OCI-LY1 (cell line): ENCODE results near the gene CDKN2AIPNL.

Experiments used
- H2AFZ ChIP-seq: fragments of 200-600 bp; sonication (generic), shearing (Covaris generic); 2 replicates; pipeline ENCODE4 v1.6.0; 2014; ENCODE audit warnings: antibody characterized with exemption, mild to moderate bottlenecking, low read length
- H3F3A ChIP-seq: fragments of 200-600 bp; sonication (generic), shearing (Covaris generic); 2 replicates; pipeline ENCODE4 v1.6.0; 2014; ENCODE audit warnings: mild to moderate bottlenecking, antibody characterized with exemption, low read length, moderate library complexity; ENCODE audit not compliant: insufficient read depth
- H3K27ac ChIP-seq: fragments of 200-600 bp; sonication (generic); 2 replicates; pipeline ENCODE4 v1.5.1; 2014; ENCODE audit warnings: low read length, mixed run types, mild to moderate bottlenecking, low read depth; ENCODE audit not compliant: poor library complexity, severe bottlenecking
- H3K27me3 ChIP-seq: fragments of 200-600 bp; sonication (generic); 2 replicates; pipeline ENCODE4 v1.6.0; 2014; ENCODE audit warnings: antibody characterized with exemption, mild to moderate bottlenecking, low read length, moderate library complexity; ENCODE audit not compliant: insufficient read depth
- H3K36me3 ChIP-seq: fragments of 200-600 bp; sonication (generic); 2 replicates; pipeline ENCODE4 v1.6.1; 2014; ENCODE audit warnings: mild to moderate bottlenecking, antibody characterized with exemption, low read length, moderate library complexity, mixed read lengths; ENCODE audit not compliant: insufficient read depth
- H3K4me1 ChIP-seq: fragments of 200-600 bp; sonication (generic); 2 replicates; pipeline ENCODE4 v1.5.1; 2014; ENCODE audit warnings: mild to moderate bottlenecking, low read length, moderate library complexity; ENCODE audit not compliant: insufficient read depth, severe bottlenecking
- H3K4me2 ChIP-seq: fragments of 200-600 bp; sonication (generic), shearing (Covaris generic); 2 replicates; pipeline ENCODE4 v1.6.1; 2014; ENCODE audit warnings: low read length
- H3K4me3 ChIP-seq: fragments of 200-600 bp; sonication (generic); 2 replicates; pipeline ENCODE4 v1.5.1; 2014; ENCODE audit warnings: low read length, low read depth, mild to moderate bottlenecking, mixed read lengths; ENCODE audit not compliant: poor library complexity, severe bottlenecking
- H3K79me2 ChIP-seq: fragments of 200-600 bp; shearing (Covaris generic); 2 replicates; pipeline ENCODE4 v1.6.1; 2016; ENCODE audit warnings: mixed run types, low read length, mixed read lengths; ENCODE audit not compliant: insufficient read depth
- H3K9ac ChIP-seq: fragments of 200-600 bp; sonication (generic), shearing (Covaris generic); 2 replicates; pipeline ENCODE4 v1.6.1; 2014; ENCODE audit warnings: mild to moderate bottlenecking, low read length, mixed read lengths
- H3K9me2 ChIP-seq: fragments of 200-600 bp; sonication (generic), shearing (Covaris generic); 2 replicates; pipeline ENCODE4 v1.6.1; 2014; ENCODE audit warnings: low read depth, mild to moderate bottlenecking, low read length, mixed read lengths
- H3K9me3 ChIP-seq: fragments of 200-600 bp; shearing (Covaris generic); 2 replicates; pipeline ENCODE4 v1.6.1; 2014; ENCODE audit warnings: low read length, mixed read lengths
- H4K20me1 ChIP-seq: fragments of 200-600 bp; sonication (generic), shearing (Covaris generic); 2 replicates; pipeline ENCODE4 v1.6.0; 2016; ENCODE audit warnings: mild to moderate bottlenecking, low read length; ENCODE audit not compliant: insufficient read depth
- CTCF ChIP-seq: fragments of 200-600 bp; sonication (generic), shearing (Covaris generic); IDR thresholded peaks from 2 replicates; pipeline ENCODE4 v1.5.1; 2017; ENCODE audit warnings: mild to moderate bottlenecking, antibody characterized with exemption, low read length, moderate library complexity, mixed read lengths
- EZH2 ChIP-seq: fragments of 200-600 bp; sonication (generic), shearing (Covaris generic); IDR thresholded peaks from 2 replicates; pipeline ENCODE4 v1.8.0; 2017; ENCODE audit warnings: borderline replicate concordance, mixed run types, mild to moderate bottlenecking, antibody characterized with exemption, low read length, moderate library complexity, mixed read lengths

CDKN2AIPNL gene

DNA sequence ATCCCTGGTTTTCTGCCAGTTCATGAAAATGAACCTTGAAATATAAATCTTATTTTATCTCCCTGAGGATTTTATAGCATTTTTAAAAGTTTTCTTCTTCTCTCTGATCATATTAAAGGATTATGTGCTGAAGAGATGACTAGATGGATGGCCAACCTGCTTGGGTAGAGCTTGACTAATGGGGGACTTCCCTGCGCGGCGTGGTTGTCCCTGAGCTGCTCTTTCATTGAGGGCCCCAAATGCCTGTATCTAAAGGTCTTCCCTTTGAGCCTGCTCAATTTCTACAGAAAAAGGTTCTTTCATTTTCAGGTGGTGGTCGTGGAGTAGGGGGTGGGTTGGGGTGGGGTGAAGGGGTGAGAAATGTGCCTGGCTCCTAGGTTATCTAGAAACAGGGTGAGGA, 20.5 kb upstream of the CDKN2AIPNL start:
- no peak overlapping the region for H2AFZ ChIP-seq
- no peaks in the 10 kb centered on the region for H3K9me2 ChIP-seq
- no peak overlapping the region for H3K4me3 ChIP-seq
- H3K4me1 ChIP-seq = peaks cover 8% of the 10 kb centered on the region
- H3F3A ChIP-seq = no peaks in the 10 kb centered on the region
- no peaks in the 10 kb centered on the region for H3K79me2 ChIP-seq
- no peak overlapping the region for H3K9ac ChIP-seq
- peaks cover 9% of the 10 kb centered on the region; the same call in 1 of the 2 replicates for H3K27me3 ChIP-seq
- H3K36me3 ChIP-seq = no peaks in the 10 kb centered on the region
- TF ChIP-seq CTCF (no peak), EZH2 (no peak)
- no peaks in the 10 kb centered on the region for H4K20me1 ChIP-seq
- no peaks in the 10 kb centered on the region for H3K9me3 ChIP-seq
- H3K27ac ChIP-seq = no peak overlapping the region
- H3K4me2 ChIP-seq = no peak overlapping the region

- Histone ChIP-seq H3K9me2 (no peaks in the 10 kb centered on the region), H3F3A (no peaks in the 10 kb centered on the region), H3K4me2 (no peak overlapping the region), H3K4me3 (no peak overlapping the region), H3K9me3 (no peaks in the 10 kb centered on the region), H3K27me3 (peaks cover 9% of the 10 kb centered on the region; the same call in 1 of the 2 replicates), H3K4me1 (no peaks in the 10 kb centered on the region), H4K20me1 (no peaks in the 10 kb centered on the region), H2AFZ (no peak overlapping the region), H3K79me2 (no peaks in the 10 kb centered on the region), H3K27ac (no peak overlapping the region), H3K36me3 (no peaks in the 10 kb centered on the region), H3K9ac (no peak overlapping the region)
- no peak for TF ChIP-seq CTCF
These were observed 18.4 kb upstream of the CDKN2AIPNL start for GRCh38 chr5:134430001-134430569.

DNA sequence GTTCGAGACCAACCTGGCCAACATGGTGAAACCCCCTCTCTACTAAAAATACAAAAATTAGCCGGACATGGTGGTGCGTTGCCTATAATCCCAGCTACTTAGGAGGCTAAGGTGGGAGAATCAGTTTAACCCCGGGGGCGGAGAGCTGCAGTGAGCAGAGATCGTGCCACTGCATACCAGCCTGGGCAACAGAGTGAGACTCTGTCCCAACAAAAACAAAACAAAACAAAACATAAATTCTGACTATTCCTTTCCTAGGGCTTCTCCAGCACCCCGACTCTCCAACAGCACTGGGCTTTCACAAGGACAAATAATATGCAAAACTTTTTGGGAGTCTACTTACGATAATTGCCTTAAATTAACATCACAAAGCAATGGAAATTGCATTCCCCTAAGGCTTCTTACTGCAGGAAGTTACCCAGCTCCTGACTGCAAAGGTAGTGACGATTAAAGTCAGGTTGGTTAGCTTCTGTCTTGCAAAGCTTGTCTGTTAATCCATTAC, 15.9 kb upstream of the CDKN2AIPNL start:
- H3K9ac ChIP-seq = no peak overlapping the region
- H3K36me3 ChIP-seq = no peaks in the 10 kb centered on the region

More for the DNA sequence above, 15.9 kb upstream of the CDKN2AIPNL start:
- Histone ChIP-seq H3K27me3 (peaks cover 4% of the 10 kb centered on the region; the same call in 1 of the 2 replicates), H4K20me1 (no peaks in the 10 kb centered on the region), H3K9me3 (no peaks in the 10 kb centered on the region), H3K27ac (no peak overlapping the region), H3K4me1 (no peaks in the 10 kb centered on the region), H3K9me2 (no peaks in the 10 kb centered on the region), H3K79me2 (no peaks in the 10 kb centered on the region), H3F3A (no peaks in the 10 kb centered on the region), H3K4me2 (no peak overlapping the region), H2AFZ (no peak overlapping the region), H3K4me3 (no peak overlapping the region)
- no peak for TF ChIP-seq CTCF
- TF ChIP-seq EZH2 = no peak
